ENCODE results near the gene PHEX.

The PHEX gene

DNA sequence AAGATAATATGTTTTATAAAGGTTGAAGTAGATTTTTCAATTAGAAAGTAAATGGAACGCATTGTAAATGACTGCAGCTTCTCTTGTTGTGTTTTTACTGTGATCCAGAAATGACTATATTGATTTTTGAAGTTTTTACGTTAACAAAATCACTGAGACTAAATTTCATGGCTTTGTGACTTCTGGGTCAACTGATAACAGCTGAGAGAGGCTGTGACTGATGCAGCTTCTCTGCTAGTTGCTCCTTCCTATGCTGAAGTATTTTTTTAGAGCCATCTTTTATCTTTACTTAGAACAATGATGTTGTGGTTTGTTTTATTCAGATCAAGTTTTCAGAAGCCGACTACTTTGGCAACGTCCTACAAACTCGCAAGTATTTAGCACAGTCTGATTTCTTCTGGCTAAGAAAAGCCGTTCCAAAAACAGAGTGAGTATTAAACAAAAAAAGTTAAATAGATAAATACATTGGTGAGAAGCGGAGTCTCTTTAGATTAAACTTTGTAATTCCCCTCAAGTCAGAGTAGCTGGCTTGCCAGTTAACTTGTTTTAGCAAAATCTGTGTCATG, 145.9 kb downstream of the PHEX start:
- TF ChIP-seq ZFX (IDR thresholded peaks at IDR 0.05) = no peak
- TF ChIP-seq, protein P1, sequence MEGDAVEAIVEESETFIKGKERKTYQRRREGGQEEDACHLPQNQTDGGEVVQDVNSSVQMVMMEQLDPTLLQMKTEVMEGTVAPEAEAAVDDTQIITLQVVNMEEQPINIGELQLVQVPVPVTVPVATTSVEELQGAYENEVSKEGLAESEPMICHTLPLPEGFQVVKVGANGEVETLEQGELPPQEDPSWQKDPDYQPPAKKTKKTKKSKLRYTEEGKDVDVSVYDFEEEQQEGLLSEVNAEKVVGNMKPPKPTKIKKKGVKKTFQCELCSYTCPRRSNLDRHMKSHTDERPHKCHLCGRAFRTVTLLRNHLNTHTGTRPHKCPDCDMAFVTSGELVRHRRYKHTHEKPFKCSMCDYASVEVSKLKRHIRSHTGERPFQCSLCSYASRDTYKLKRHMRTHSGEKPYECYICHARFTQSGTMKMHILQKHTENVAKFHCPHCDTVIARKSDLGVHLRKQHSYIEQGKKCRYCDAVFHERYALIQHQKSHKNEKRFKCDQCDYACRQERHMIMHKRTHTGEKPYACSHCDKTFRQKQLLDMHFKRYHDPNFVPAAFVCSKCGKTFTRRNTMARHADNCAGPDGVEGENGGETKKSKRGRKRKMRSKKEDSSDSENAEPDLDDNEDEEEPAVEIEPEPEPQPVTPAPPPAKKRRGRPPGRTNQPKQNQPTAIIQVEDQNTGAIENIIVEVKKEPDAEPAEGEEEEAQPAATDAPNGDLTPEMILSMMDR (conservative IDR thresholded peaks at IDR 0.05) = no peak
- H3K27ac ChIP-seq = no peak overlapping the region

DNA sequence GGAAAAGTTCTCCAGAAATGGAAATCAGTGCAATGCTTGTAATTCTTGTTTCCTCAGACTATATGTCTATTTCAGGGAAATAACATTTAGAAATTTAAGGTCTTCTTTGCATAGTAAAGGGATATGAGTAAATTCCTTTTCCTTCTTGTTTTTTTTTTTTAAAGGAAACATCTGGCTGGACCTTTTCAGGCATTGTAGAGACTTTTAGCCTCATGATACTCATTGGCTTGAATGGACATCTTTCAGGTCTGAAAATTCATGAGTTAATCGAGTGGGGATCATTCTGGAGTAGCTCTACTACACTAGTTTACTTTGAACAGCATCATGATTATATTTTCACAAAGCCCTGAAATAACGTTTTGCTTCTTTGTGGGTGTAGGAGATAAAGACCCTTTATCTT, 152.0 kb downstream of the PHEX start:
- no peak for TF ChIP-seq ZFX (IDR thresholded peaks at IDR 0.05)
- no peak overlapping the region for H3K27ac ChIP-seq

DNA sequence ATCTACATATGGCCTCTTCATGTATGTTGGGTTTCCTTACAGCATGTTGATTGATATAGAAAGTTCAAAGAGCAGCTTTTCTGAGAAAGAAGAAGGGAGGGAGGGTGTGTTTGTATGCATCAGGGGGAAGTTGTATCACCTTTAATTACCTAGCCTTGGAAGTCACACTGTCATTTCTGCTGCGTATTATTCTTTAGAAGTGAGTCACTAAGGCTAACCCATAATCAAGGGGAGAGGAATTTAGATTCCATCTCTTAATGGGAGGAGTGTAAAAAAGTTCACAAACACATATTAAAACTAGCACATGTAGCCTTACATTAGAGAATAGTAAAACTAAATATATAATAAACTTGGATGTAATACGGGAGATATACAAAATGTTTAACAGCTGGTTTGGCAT, 154.0 kb downstream of the PHEX start:
- no peak for TF ChIP-seq ZFX (IDR thresholded peaks at IDR 0.05)
- TF ChIP-seq, protein P1 (conservative IDR thresholded peaks at IDR 0.05) = no peak
- no peak overlapping the region for H3K27ac ChIP-seq

DNA sequence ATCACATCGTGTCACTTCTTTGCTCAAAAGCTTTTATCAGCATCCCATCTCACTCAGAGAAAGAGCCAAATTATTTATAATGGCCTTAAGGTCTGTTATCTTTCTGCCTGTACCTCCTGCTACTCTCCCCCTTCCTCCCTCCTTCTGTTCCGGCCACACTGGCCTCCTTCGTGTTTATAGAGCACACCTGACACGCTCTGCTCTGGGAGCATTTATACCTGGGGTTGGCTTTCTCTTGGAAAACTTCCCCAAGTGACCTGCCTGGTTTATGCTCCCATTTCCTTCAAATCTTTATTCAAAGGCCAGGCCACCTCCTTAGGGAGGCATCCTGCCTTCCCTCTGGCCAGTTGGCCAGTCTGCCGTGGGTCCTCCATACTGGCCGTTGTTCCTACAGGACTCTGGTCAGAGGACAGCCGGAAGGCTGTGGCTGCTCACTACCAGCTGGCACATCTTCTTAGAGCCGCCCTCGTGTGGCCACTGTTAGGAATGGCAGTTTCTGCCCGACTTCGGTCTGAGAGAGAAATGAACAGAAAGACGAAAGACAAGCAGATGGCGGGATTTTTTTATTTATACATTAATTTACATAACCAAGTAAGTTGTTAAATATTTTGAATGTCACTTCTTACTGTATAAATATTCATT, 160.4 kb downstream of the PHEX start:
- no peak overlapping the region for H3K27ac ChIP-seq
- TF ChIP-seq, protein P1 (conservative IDR thresholded peaks at IDR 0.05) = peak; percentile 77
- no peak for TF ChIP-seq ZFX (IDR thresholded peaks at IDR 0.05)

DNA sequence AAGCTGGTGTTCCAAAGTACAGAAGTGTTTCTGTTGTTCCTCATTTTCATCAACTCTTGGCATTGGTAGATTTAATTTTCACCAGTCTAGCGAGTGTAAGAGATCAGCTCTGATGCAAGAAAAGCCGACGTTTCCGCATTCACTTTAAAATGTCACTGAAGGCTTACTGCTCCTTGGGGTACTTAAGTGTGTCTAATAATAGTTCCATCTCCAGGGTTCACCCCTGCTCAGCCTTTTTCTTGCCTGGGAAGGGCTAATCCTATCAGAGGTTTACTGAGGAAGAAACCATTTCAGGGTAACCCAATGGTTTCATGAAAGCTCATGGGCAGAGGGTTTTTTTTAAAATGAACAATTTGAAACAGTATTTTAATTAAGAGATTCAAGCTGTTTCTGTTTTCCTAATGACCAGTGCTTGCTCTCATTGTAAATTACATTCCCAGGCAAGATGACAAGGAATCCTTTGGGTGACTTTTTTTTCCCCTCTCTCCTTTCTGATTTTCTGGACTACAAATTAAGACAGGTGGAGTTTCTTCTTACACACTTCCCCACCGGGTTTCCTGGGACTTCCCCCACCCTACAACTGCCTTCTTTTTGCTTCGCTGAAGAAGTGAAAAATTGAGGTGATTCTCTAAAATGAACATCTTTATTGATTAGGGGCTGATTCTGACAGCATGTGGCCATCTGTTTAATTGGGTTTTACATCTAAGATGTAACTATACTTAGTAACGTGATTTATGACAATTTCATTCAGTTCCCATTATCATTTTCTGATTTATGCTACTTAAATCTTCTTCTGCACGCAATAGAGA, 161.9 kb downstream of the PHEX start:
- H3K27ac ChIP-seq = no peak overlapping the region
- TF ChIP-seq, protein P1 (conservative IDR thresholded peaks at IDR 0.05) = no peak
- TF ChIP-seq ZFX (IDR thresholded peaks at IDR 0.05) = no peak

DNA sequence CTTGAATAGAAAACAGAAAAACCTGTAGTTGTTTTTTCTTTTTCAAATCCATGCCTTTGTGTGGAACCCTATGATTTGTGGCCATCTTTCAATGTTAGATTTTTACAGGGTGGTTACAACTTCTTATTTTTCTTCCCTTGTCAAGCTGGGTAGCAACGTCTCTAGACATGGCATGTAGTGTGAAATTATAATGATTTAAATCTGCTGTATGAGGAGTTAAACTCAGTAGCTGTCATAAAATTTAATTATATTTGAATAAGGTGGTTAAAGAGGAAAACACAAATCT, 162.5 kb downstream of the PHEX start:
- H3K27ac ChIP-seq = no peak overlapping the region
- TF ChIP-seq ZFX (IDR thresholded peaks at IDR 0.05) = no peak
- TF ChIP-seq, protein P1 (conservative IDR thresholded peaks at IDR 0.05) = no peak

DNA sequence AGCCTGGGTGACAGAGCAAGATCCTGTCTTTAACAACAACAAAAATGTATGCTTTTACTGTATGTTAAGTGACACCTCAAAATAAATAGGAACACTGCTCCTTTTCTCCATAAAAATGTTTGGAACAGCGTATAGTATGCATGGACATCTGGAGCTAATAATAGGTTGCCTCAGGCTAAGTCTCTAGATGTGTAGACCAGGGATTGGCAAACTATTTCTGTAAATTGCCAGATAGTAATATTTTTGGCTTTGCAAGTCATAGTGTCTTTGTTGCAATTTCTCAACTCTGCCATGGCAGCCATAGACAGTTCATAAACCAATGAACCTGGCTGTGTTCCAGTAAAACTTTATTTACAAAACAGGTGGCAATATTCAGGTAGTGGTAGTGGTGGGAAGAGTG, 164.0 kb downstream of the PHEX start:
- no peak for TF ChIP-seq ZFX (IDR thresholded peaks at IDR 0.05)
- TF ChIP-seq, protein P1 (conservative IDR thresholded peaks at IDR 0.05) = no peak
- H3K27ac ChIP-seq = peak overlapping the region; percentile 33; the same call in 1 of the 2 replicates

Data from C4-2B (cell line).